ENCODE results near the gene PTPMT1. TPM values are rescaled to one million over a fixed set of nuclear protein-coding genes. Genes with fewer than 3 reads are reported as not detected.

Gene PTPMT1
- total and polyA plus RNA-seq, 9 donors, result 33.8 to 103 (median 39.6) TPM

GRCh38 chr11:47589977-47590861, 24.8 kb downstream of the PTPMT1 start:
- H3K4me3 ChIP-seq, result peak overlapping the region; percentile 58
- no peaks in the 10 kb centered on the region for H3K27me3 ChIP-seq
- DNase-seq, result peak; percentile 64 to 82 (median 74)
- 10 to 38% (median 18%) methylated on average over 80 to 122 of the region's 122 CpGs for WGBS, 3 donors
- peaks cover 11% of the 10 kb centered on the region for H3K4me1 ChIP-seq (ENCODE audit: insufficient read depth)
- no peaks in the 10 kb centered on the region for H3K9me3 ChIP-seq
- H3K36me3 ChIP-seq, result no peaks in the 10 kb centered on the region
- intact Hi-C loops (cut with DNase I), result no loop called here
- peak overlapping the region; percentile 61 to 76 for H3K27ac ChIP-seq
- TF ChIP-seq EP300 (IDR thresholded peaks at IDR 0.05) (no peak), POLR2A (IDR thresholded peaks at IDR 0.05) (peak; percentile 56)
- TF ChIP-seq, protein P1, sequence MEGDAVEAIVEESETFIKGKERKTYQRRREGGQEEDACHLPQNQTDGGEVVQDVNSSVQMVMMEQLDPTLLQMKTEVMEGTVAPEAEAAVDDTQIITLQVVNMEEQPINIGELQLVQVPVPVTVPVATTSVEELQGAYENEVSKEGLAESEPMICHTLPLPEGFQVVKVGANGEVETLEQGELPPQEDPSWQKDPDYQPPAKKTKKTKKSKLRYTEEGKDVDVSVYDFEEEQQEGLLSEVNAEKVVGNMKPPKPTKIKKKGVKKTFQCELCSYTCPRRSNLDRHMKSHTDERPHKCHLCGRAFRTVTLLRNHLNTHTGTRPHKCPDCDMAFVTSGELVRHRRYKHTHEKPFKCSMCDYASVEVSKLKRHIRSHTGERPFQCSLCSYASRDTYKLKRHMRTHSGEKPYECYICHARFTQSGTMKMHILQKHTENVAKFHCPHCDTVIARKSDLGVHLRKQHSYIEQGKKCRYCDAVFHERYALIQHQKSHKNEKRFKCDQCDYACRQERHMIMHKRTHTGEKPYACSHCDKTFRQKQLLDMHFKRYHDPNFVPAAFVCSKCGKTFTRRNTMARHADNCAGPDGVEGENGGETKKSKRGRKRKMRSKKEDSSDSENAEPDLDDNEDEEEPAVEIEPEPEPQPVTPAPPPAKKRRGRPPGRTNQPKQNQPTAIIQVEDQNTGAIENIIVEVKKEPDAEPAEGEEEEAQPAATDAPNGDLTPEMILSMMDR (IDR thresholded peaks at IDR 0.05), result no peak

DNA sequence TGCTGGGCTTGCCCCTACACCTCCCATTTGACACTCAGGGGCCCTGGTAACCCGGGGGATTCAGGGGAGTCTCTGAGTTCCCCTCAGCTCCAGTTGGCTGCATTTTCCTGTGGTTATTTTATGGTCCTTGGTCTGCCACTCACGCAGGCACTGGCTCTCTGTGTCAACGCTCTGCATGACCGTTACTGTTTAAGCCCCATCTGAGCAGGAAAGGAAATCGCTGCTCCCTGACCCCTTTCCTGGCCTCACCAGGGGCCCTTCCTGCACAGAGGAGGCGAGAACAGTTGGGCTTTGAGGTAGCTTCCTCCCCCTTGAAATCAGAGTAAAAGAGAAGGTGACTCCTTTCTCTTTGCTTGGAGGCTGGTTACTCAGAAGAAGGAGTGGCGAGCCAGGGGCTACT, 26.4 kb downstream of the PTPMT1 start:
- intact Hi-C loops (cut with DNase I), result no loop called here
- TF ChIP-seq EP300 (IDR thresholded peaks at IDR 0.05) (no peak), POLR2A (IDR thresholded peaks at IDR 0.05) (no peak)
- TF ChIP-seq, protein P1 (IDR thresholded peaks at IDR 0.05), result no peak
- Histone ChIP-seq H3K9me3 (no peaks in the 10 kb centered on the region), H3K4me3 (no peak overlapping the region), H3K27me3 (no peaks in the 10 kb centered on the region), H3K4me1 (ENCODE audit: insufficient read depth) (peaks cover 11% of the 10 kb centered on the region), H3K36me3 (no peaks in the 10 kb centered on the region), H3K27ac (no peak overlapping the region)
- DNase-seq, result peak in 1 of 5 donors; percentile 26
- 66 to 73% (median 73%) methylated on average over 7 of the region's 7 CpGs for WGBS, 3 donors

DNA sequence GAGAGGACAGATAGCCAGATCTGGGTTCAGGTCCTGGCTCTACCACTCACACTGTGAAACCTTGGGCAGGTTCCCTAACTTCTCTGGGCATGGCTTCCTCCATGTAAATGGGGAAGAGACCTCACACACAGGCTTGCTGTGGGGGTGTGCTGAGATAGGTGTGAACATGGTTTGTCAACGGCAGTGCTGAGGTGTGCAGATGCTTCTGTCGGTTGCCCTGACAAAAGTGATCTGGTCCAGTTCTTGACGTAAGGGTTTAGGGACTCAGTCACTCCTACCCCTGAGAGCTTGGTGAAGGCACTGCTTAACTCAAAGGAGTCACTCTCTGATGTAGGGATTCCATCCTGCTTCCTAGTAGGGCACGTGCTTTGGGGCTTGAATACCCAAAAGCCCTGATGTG, 26.9 kb downstream of the PTPMT1 start:
- Histone ChIP-seq H3K9me3 (no peaks in the 10 kb centered on the region), H3K4me1 (ENCODE audit: insufficient read depth) (peaks cover 11% of the 10 kb centered on the region), H3K4me3 (no peak overlapping the region), H3K27ac (no peak overlapping the region), H3K27me3 (no peaks in the 10 kb centered on the region), H3K36me3 (no peaks in the 10 kb centered on the region)
- 65 to 86% (median 78%) methylated on average over 4 of the region's 4 CpGs for WGBS, 3 donors
- intact Hi-C loops (cut with DNase I), result no loop called here
- TF ChIP-seq POLR2A (IDR thresholded peaks at IDR 0.05) (no peak), EP300 (IDR thresholded peaks at IDR 0.05) (no peak)
- TF ChIP-seq, protein P1 (IDR thresholded peaks at IDR 0.05), result no peak
- DNase-seq, result peak in 1 of 5 donors; percentile 16

DNA sequence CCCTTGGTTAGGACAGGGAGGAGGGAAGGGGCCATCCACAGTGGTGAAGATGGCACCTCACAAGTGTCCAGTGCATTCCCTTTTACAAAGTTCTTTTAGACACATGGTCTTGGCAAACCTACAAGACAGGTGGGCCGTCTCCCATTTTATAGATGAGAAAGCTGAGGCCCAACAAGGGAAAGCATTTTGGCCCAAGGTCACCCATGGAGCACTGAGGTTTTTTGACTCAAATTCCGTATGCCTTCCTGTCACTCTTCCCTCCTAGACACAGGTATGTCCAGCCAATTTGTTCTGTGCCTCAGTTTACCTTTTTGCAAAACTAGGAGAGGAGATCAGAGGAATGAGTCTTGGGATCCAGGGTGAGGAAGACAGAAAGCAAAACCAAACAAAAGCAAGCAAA, 27.6 kb downstream of the PTPMT1 start:
- Histone ChIP-seq H3K4me3 (no peak overlapping the region), H3K36me3 (no peaks in the 10 kb centered on the region), H3K27me3 (no peaks in the 10 kb centered on the region), H3K9me3 (no peaks in the 10 kb centered on the region), H3K27ac (no peak overlapping the region), H3K4me1 (ENCODE audit: insufficient read depth) (peaks cover 11% of the 10 kb centered on the region)
- 71 to 73% (median 71%) methylated on average over 2 of the region's 2 CpGs for WGBS, 3 donors
- TF ChIP-seq EP300 (IDR thresholded peaks at IDR 0.05) (no peak), POLR2A (IDR thresholded peaks at IDR 0.05) (no peak)
- TF ChIP-seq, protein P1 (IDR thresholded peaks at IDR 0.05), result no peak
- intact Hi-C loops (cut with DNase I), result no loop called here
- DNase-seq, result no peak

All from ovary (tissue), 9 donors.